HepG2 (cell line): ENCODE data around the gene CXCR1.

Experiments
- ERF ChIP-seq: IDR thresholded peaks from 2 replicates; pipeline ENCODE4 v1.6.1; 2018; ENCODE audit warnings: missing biosample characterization, missing genetic modification reagents
- FOXC1 ChIP-seq: sonication (generic); formaldehyde crosslinking; IDR thresholded peaks from 2 replicates; pipeline ENCODE4 v1.8.0; 2022; ENCODE audit warnings: mild to moderate bottlenecking, missing genetic modification reagents, borderline replicate concordance
- FOXK2 ChIP-seq: fragments of 450-650 bp; IDR thresholded peaks from 2 replicates; pipeline ENCODE4 v1.6.1; 2016
- MAFK ChIP-seq, 2 experiments: IDR thresholded peaks in 1 of 2; conservative IDR thresholded peaks in 1 of 2; 2 replicates each; pipeline ENCODE4 v1.6.1; 2011; ENCODE audit warnings: improper control_type of control experiment in 2 of 2, low read length in 2 of 2
- MXI1 ChIP-seq: IDR thresholded peaks from 3 replicates; pipeline ENCODE4 v1.6.1; 2012; ENCODE audit warnings: low read depth, low read length, inconsistent platforms, borderline replicate concordance
- NFYB ChIP-seq: sonication (generic); formaldehyde crosslinking; IDR thresholded peaks from 2 replicates; pipeline ENCODE4 v1.4.0; 2020; ENCODE audit warnings: missing genetic modification reagents
- POLR2AphosphoS5 ChIP-seq: IDR thresholded peaks from 2 replicates; pipeline ENCODE4 v1.6.1; 2012; ENCODE audit warnings: low read depth, low read length
- SAFB2 ChIP-seq: sonication (generic); formaldehyde crosslinking; IDR thresholded peaks from 2 replicates; pipeline ENCODE4 v1.5.1; 2020; ENCODE audit warnings: missing genetic modification reagents, low read depth, mild to moderate bottlenecking, borderline replicate concordance
- ZNF567 ChIP-seq: sonication (generic); formaldehyde crosslinking; IDR thresholded peaks from 2 replicates; pipeline ENCODE4 v1.8.1; 2023; ENCODE audit warnings: mild to moderate bottlenecking, missing genetic modification reagents, borderline replicate concordance
- TF ChIP-seq, protein P1 (sequence below): sonication (generic); formaldehyde crosslinking; IDR thresholded peaks from 2 replicates; pipeline ENCODE4 v1.5.0; 2020; ENCODE audit warnings: mild to moderate bottlenecking, missing genetic modification reagents, moderate library complexity

DNA sequence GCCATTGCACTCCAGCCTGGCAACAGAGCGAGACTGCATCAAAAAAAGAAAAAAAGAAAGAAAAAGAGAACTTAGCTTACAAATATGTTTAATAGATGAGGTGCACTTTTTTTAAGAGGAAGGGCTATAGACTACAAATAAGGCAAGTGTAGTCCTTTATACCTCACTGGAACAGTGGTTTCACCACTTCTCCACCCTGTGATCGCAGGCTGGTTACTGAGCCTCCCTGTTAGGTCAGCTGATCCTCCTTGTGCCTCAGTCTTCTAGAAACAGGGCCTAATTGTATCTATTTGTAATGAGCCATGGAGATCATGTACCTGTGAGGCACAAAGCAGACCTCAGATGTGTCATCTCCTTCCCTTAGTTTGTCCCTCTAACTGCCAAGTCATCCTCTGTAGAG lies 36.4 kb downstream of the CXCR1 start:
- TF ChIP-seq SAFB2 (CRISPR knock-in tag) (no peak), MXI1 (no peak), POLR2AphosphoS5 (no peak), ERF (CRISPR knock-in tag) (no peak), MAFK (conservative IDR thresholded peaks at IDR 0.05 in 1 of 2, IDR thresholded peaks at IDR 0.05 in 1 of 2; ENCODE audit: low read length in 2 of 2) (no peak), FOXK2 (no peak), ZNF567 (no peak), NFYB (CRISPR knock-in tag) (no peak), FOXC1 (CRISPR knock-in tag) (no peak)
- TF ChIP-seq, protein P1, sequence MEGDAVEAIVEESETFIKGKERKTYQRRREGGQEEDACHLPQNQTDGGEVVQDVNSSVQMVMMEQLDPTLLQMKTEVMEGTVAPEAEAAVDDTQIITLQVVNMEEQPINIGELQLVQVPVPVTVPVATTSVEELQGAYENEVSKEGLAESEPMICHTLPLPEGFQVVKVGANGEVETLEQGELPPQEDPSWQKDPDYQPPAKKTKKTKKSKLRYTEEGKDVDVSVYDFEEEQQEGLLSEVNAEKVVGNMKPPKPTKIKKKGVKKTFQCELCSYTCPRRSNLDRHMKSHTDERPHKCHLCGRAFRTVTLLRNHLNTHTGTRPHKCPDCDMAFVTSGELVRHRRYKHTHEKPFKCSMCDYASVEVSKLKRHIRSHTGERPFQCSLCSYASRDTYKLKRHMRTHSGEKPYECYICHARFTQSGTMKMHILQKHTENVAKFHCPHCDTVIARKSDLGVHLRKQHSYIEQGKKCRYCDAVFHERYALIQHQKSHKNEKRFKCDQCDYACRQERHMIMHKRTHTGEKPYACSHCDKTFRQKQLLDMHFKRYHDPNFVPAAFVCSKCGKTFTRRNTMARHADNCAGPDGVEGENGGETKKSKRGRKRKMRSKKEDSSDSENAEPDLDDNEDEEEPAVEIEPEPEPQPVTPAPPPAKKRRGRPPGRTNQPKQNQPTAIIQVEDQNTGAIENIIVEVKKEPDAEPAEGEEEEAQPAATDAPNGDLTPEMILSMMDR (CRISPR knock-in tag): no peak
